Stimulated activated CD4-positive, alpha-beta T cell treated with anti-CD3 and anti-CD28 coated beads, Interleukin-1b, Interleukin-23, amount 100 ng/mL, for 1 hour (primary cell): ENCODE data around the gene ACOT11.

ENCODE experiments used
- DNase-seq, 2 donors: peaks; one replicate each; pipeline ENCODE4 v3.0.0-alpha.2; 2020; ENCODE audit warnings: low read depth in 2 of 2

The ACOT11 gene

DNA sequence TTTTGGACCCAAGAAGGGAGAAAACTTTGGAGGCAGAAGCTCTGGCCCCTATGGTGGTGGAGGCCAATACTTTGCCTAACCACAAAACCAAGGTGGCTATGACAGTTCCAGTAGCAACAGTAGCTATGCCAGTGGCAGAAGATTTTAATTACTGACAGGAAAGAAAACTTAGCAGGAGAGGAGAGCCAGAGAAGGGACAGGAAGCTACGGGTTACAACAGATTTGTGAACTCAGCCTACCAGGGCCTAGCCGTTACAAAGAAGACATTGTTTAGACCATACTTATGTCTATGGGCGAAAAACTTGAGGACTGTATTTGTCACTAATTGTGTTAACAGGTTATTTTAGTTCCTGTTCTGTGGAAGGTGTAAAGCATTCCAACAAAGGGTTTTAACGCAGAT lies 10.4 kb upstream of the ACOT11 start:
- DNase-seq: no peak

DNA sequence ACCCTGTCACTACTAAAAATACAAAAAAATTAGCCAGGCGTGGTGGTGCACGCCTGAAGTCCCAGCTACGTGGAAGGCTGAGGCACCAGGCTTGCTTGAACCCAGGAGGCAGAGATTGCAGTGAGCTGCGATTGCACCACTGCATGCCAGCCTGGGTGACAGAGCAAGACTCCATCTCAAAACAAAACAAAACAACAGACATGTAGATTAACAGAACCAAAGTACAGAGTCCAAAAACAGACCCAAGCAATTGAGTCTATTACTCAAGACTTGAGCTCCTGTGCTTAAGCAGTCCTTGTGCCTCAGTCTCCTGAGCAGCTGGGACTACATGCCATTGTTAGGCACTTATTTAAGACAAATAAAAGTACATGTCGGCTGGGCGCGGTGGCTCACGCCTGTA lies 9.5 kb upstream of the ACOT11 start:
- DNase-seq: no peak

DNA sequence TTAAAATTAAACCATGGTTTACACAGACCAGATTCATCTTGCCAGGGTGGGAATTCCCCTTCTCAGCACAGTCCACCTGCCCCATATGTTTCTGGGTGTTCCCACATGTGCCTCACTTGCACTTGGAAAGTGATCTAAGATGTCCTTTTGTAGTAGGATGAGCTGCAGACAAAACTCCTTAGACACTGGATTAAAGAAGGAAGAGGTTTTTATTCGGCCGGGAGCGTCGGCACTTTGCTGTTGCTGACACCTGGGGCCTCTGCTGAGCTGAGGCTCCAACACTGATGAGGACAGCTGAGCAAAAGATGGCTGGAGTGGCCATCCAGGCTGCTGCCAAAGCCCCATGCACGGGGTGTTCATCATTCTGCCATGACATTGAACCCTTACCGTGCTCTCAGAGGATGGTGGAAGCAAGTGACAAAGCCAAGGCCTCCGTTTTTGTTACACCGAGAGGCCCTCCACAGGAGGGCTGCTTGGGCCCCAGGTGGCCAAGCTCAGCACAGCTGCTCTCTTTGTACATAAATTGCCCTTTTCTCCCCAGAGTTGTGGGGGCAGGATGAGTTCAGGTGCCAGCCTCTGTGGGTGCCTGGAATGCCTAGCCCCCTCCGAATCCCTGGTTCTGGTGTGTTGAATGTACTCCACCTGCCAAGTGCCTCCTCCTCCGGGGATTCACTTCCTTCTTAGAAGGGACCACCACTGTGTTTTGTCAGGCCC lies 7.3 kb upstream of the ACOT11 start:
- no peak for DNase-seq

DNA sequence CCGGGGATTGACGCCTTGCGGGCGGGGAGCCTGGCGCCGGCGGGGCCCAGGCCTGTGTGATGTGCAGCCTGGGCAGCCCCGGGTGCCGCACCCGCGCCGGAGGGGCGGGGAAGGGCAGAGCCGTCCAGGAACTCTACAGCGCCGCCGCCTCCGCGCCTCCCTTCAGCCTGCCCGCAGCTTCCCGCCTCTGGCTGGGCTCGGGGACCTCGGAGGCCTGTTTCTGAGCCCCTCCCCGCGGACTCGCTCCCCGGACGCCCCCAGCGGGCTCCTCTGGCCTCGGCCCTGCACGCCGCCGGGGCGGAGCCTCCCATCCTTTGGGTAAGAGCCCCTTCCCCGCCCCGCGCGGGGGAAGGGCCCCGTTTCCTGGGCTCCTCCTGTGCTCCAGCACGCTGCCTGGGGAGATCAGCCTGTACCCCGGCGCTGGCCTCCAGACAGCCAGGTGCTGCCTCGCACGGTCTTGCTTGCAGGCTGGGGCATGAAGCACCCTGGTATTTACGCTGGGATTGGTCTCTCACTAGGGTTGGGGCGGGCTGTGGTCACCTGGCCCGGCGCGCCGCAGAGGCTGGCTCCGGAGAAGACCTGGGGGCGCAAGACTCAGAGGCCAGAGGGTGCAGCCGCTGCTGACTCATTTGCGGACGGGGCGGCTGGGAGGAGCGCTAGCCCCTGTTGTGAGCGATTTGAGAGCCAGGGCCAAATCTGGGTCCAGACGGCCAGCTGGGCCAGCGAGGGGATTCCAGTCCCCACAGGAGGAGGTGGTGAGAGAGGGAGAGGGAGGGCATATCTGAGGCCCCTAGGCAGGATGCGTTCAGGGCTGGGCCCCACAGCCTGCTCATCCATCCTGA lies 5.7 kb upstream of the ACOT11 start:
- DNase-seq: peak in 1 of 2 donors; percentile 29

DNA sequence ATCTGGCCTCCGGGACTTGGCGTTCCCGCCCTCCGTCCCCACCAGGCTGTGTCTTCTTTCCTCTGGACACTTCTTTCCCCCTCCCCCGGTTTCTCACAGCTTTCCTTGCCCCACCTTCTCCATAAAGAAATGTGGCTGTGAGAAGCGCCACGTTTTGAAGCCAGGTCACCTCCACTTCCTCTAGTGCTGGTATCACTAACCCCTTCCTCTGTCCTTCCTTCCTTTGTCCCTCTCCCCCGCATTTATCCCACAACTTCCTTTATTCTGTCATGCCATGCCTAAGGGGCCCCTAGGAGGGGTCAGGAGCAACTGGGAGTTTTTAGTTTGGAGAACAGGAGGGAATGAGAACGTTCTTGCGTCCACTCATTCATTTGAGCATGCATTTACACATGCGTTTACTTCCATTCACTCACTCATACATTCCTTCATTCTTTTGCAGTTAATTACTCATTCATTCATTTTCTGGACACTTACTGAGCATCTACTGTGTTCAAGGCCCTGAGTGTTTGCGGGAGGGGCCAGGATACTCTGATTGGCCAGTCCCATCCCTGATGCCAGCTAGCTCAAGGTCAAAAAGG lies 5.0 kb upstream of the ACOT11 start:
- DNase-seq: no peak

DNA sequence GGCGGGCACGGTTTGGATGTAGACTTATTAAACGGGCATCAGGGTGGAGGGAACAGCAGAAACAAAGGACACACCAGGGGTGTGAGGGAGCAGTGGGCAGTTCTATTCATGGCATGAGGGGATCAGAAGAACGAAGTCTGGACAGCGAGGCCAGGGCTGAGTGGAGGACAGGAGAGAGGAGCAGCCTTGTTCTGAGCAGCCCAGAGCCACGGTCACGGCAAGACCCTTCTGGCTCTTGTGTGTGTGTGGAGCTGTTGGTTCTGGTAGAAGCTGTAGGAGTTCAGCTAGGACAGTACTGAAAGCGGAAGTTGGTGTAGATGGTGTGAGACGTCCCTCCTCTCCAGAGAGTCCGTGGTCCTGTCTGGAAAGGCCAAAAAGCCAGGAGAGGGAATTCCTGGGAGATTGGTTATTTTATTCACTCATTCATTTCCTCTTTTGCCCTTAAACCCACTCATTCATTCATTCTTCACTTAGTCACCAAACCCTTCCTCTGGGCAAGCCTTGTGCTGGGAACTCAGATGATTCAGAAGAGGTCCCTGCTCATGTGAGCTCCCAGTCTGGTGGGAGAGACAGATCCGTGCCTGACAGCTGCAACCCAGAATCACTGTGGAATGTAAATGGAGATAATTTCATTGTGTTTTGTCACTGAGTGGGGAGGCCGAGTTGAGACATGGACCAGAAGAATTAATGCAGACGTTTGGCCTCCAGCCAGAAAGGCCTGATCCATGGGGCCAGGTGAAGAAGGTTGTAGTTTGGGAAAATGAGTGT lies 4.1 kb upstream of the ACOT11 start:
- DNase-seq: no peak

DNA sequence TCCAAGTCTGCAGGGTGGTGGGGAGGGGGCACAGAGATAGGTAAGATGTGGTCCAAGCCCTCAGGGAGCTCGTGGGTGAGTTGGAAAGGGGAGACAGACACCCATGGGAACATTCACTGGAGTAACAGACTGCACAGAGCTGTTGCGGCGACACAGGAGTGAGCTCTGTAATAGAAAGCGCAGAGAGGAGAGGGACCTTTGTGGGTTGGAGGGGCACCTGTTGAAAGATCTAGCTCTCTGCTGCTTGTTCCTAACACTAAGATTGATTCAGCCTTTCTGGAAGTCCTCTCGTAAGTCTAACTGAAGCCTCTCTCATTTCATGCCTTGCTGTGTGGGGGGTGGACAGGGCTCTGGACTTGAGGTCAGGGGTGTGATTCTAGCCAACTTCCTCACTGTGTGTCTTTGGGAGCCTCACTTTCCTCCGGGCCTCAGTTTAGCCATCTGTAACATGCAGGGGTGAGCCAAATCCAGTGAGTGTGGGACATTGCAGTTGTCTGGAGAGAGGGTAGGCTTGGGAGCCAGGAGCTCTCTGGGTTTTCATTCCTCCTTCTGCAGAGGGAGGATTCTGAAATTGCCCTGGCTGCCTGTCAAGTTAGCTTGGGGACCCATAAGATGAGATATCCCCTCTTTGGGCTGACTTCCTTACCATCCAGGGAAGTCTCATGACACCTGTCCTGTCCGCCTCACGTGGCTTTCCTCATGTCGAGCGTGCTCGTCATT lies 2.0 kb upstream of the ACOT11 start:
- no peak for DNase-seq

DNA sequence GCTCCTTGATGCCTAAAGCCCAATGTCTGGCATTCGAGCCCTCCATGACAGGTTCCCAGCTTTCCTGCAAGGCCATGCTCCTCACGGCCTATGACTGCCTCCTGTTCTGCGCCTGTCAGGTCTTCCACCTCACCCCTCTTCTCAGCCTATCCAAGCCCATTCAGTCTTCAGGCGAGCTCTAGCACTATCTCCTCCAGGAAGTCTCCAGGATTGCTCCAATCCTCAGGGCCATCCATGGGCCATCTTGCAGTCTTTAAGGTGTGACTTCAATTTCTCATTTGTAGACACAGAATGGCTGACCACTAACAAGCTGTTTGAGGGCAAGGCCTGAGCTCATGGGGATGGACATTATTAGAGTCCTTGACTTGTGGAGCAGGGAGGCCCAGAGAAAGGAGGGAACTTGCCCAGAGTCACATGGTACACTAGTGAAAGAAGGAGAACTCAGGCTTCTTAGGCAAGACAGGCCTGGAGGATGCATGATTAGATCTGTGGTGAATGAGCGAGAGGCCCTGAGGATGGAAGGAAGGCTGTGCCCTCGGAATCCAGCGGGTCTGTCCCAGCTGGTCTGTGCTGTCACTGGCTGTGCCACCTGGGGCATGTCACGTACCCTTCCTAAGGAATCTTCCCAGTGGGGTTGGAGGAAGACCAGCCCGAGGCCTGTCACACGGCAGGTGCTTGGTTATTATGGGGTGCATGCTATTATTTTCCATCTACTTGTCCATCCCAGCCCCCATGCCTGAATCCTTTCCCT lies 1.2 kb upstream of the ACOT11 start:
- no peak for DNase-seq

DNA sequence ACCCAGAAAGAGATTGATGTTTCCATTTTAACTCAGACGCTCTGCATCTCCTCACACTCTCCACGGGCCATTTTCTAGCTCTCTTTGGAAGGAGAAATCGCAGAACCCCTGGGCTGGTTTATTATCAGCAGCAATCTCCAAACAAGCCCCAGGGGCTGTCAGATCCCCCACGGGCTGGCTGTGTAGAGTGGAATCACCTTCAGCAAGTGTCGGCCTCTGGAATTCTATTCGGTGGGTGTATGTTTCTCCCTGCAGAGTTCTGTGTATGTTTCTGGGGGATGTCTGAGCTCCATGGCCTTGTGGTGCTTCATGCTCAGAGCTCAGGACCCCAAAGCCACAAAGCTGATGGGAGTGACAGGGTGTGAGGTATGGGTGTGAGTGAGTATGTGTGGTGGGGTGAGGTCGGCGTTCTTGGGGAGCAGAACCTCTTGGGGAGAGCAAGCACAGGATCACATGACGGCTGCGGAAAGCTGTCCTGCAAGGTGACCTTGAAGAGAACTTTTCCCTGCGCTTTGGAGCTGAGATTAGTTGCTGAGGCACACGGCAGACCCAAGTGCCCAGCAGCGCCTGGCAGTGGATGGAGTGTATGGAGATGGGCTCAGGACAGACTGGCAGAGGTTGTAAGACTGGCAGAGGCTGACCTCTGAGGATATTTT lies 489 bp downstream of the ACOT11 start:
- no peak for DNase-seq

DNA sequence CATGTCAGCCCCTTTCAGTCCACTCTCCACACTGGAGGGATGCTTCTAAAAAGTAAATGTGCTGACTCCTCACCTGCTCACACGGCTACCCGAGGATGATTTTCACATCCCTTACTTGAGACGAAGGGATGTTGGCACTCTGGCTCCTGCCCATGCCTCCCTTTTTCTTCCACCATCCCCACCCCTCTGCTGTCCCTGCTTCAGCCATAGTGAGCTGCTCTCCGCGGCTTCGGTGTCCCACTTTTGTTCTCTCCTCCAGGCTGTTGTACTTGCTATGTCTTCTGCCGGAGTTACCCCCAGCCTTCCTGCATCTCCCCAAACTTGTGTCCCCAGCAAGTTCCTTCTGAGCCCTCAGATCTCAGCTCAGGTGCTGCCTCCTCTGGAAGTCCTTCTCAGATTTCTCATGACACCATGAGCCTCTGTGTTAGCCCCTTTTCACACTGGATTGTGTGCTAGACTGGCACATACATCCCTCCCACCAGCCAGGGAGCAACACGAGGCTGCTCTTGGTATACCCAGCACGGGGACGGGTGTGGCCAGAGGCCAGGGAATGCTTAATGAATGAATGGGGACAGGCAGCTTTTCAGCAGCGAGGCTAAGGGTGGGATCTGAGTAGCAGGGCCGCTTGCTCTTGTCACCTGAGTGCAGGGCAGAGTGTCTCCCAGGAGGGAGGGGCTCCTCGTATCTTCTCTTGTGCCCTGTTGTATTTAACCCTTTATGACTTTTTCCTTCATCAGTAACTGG lies 1.3 kb downstream of the ACOT11 start:
- DNase-seq: no peak

DNA sequence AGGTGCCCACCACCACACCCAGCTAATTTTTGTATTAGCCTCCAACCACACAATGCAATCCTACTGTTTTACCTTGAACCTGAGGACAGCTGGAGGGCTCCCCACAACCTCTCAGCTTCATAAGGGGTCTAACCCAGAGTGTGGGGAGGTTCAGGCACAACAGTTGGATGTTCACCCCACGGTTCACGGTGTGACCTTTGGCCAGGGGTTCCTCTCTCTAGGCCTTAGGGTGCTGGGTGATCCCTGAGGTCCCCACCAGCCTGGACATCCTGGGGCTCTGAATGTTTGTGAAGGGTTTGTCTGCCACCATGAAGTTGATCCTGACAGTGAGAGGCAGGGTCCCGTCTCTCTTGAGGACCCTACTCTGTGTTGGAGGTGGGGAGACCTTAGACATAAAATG lies 3.9 kb downstream of the ACOT11 start:
- no peak for DNase-seq

DNA sequence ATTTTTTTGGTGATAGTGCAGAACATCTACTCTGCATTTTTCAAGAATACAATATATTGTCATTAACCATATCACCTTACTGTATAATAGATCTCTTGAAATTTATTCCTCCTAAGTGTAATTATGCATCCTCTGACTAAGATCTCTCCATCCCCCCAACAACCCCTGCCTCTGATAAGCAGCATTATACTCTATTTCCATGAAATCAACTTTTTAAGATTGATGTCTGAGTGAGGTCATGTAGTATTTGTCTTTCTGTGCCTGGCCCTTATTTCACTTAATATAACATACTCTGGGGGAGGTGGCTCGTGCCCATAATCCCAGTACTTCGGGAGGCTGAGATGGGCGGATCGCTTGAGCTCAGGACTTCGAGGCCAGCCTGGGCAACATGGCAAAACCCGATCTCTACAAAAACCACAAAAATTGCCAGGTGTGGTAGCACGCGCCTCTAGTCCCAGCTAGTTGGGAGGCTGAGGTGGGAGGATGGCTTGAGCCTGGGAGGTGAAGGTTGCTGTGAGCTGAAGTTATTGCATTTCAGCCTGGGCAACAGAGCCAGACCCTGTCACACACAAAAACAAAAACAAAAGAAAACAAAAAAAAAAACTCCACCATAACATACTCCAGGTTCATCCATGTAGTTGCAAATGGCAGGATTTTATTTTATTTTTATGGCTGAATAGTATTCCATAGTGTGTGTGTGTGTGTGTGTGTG lies 5.7 kb downstream of the ACOT11 start:
- no peak for DNase-seq

DNA sequence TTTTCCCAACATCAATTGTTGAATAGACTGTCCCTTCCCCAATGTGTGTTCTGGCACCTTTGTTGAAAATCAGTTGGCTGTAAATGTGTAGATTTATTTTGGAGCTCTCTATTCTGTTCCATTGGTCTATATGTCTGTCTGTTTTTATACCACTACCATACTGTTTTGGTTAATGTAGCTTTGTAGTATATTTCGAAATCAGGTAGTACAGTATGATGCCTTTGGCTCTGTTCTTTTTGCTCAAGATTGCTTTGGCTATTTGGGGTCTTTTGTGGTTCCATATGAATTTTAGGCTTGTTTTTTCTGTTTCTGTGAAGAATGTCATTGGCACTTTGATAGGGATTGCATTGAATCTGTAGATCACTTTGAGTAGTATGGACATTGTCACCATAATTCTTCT lies 8.1 kb downstream of the ACOT11 start:
- no peak for DNase-seq

DNA sequence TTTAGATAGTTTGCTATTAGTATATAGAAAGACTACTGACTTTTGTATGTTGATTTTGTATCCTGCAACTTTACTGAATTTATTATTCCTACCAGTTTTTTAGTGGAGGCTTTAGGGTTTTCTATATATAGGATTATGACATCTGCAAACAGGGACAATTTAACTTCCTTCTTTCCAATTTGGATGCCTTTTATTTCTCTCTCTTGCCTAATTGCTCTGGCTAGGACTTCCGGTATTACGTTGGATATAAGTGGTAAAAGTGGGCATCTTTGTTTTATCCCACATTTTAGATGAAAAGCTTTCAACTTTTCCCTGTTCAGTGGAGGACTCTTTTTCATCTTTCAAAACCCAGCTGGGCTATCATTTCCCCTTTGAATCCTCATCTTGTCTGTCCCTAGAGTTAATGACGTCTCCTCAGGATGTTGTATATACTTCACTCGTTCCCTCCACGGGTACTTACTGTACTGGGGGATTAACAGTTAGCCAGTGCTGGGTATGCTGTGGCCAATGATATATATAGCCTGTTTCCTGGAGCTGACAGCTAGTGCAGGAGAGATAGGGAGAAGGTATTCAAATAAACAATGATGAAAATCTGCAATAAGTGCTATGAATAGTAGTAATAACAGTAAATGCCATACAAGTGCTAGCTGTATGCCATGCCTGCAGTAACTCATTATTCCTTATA lies 9.8 kb downstream of the ACOT11 start:
- no peak for DNase-seq

DNA sequence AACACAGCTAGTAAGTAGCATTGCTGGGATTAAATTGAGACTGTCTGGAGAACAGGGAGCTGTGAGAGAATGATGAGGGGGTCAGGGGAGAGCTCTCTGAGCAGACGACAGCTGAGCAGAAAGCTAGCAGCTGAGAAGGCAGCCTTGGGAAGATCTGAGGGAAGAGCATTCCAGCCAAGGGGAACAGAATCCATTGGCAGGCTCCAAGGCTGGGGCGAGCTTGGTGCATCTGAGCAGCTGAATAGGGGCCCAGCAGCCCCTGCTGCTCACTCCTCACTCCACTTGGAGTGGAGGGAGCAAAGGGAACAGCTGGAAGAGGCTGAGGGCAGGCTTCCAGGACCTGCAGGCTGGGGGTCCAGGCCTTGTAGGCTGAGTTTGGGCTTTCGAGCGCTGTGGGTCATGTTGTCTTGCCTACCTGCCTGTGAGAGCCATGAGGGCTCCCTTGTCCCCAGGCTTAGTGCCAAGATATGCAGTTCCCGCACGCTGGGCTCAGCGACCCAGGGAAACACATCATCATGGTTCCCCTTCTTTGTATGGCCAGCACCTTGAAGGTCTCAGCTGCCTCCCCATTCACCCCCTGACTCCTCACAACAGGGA lies 10.5 kb downstream of the ACOT11 start:
- DNase-seq: no peak

DNA sequence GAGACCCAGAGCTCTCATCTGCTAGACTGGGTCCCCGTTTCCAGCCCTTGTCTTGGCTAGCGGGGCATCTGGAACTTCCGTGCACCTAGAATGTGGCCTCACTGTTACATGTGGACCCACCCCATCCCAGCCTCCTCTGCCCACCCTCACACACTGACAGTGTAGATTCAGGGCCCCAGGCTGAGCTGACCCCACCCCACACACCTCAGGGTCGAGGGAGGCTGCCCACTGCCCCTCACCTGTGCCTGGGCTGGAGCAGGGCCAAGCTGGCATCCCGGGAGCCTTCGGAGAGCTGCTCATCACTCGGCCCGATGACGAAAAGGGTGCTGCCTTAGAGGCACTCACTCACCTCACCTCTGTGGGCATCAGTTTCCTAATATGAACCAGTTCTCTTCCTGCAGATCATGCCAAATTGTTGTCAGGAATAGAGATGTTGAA lies 11.1 kb downstream of the ACOT11 start:
- no peak for DNase-seq

DNA sequence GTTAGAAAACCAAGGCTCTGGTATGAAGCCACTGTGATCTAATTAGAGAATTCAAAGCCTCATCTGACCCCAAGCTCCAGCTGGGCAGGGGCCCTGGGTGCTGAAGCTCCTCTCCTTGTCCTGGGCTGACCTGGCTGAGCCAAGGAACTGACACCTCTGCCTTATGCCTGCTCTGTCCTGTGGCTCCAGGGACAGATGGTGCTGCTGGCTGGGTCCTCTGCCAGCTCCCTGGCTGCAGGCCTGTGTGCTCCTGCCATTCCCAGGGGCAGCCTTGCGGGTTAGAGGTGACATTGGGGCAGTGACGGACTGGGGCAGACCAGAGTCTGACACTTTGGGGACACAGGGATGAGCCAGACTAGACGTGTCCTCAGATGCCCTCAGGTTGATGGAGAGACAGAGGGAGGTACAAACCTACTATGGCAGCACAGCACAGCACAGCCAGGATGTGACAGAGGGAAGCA lies 11.8 kb downstream of the ACOT11 start:
- DNase-seq: no peak
